GM21367 (cell line): Measurements from ENCODE around the gene PTGES3.
"Not testable (repeated sequence)": the region's sequence is repeated elsewhere in the genome, so short reads cannot be mapped to it uniquely, and the experiment has no call there.

Source experiments
- ATAC-seq: cut with Tn5 transposase; IDR thresholded peaks from one replicate; pipeline ENCODE4 v1.9.1; 2021; ENCODE audit not compliant: unreplicated experiment

PTGES3 gene

GRCh38 chr12:56657416-56658379, 30.4 kb downstream of the PTGES3 start:
- no peak for ATAC-seq

- ATAC-seq: not testable (repeated sequence)
These were observed 34.3 kb downstream of the PTGES3 start for GRCh38 chr12:56653781-56654180.

- ATAC-seq: not testable (repeated sequence)
These were observed 40.1 kb downstream of the PTGES3 start for GRCh38 chr12:56648023-56648422.

- ATAC-seq: peak; percentile 95
These were observed 42.2 kb downstream of the PTGES3 start, which contains the start of gene ATP5F1B for GRCh38 chr12:56645717-56646446. ATP5F1B (minus strand) TSS chr12:56645984; CDS start chr12:56645963, 21 bp downstream.

GRCh38 chr12:56645201-56645716, 42.8 kb downstream of the PTGES3 start:
- no peak for ATAC-seq

- ATAC-seq: no peak
These were observed 43.4 kb downstream of the PTGES3 start for GRCh38 chr12:56644654-56645053.

- no peak for ATAC-seq
These were observed 46.9 kb downstream of the PTGES3 start for GRCh38 chr12:56641219-56641618.

GRCh38 chr12:56637621-56638020, 50.5 kb downstream of the PTGES3 start:
- no peak for ATAC-seq

- ATAC-seq: peak; percentile 42
These were observed 51.2 kb downstream of the PTGES3 start for GRCh38 chr12:56636675-56637540.

- ATAC-seq: peak; percentile 33
These were observed 52.0 kb downstream of the PTGES3 start for GRCh38 chr12:56635806-56636674.

- no peak for ATAC-seq
These were observed 53.0 kb downstream of the PTGES3 start for GRCh38 chr12:56634837-56635791.

- no peak for ATAC-seq
These were observed 53.7 kb downstream of the PTGES3 start for GRCh38 chr12:56634242-56634836.

GRCh38 chr12:56633468-56634241, 54.4 kb downstream of the PTGES3 start:
- no peak for ATAC-seq

- no peak for ATAC-seq
These were observed 55.2 kb downstream of the PTGES3 start for GRCh38 chr12:56632701-56633467.

GRCh38 chr12:56631790-56632700, 56.0 kb downstream of the PTGES3 start:
- ATAC-seq: no peak
